K562 (cell line): ENCODE measurements around the gene NTRK2. TPM values are rescaled to one million over a fixed set of nuclear protein-coding genes. Genes with fewer than 3 reads are reported as not detected.

Experiments used
- ATAC-seq: fragments of 200-7000 bp; cut with Tn5 transposase; 3 replicates; pipeline ENCODE4 v1.9.1; 2020; ENCODE audit warnings: moderate library complexity
- BruUV-seq: library from RNA; stranded (reverse); fragments of 400-500 nt; replicated peaks from 2 replicates; lab custom pipeline; 2021; lab: Mats Ljungman, UMichigan
- CTCF ChIA-PET: fragments of 300-600 bp; formaldehyde crosslinking; extraction: SDS; loops from one replicate; lab custom pipeline; 2021; ENCODE audit warnings: low intra/inter-chr PET ratio; lab: Yijun Ruan, JAX
- POLR2A ChIA-PET: fragments of 300-600, 350-650 bp; sonication (Branson Sonifier 250); formaldehyde crosslinking; extraction: SDS; loops from one replicate; lab custom pipeline; 2021; ENCODE audit warnings: antibody characterized with exemption, inconsistent platforms; lab: Yijun Ruan, JAX
- DNase-seq, 4 experiments: peaks; one replicate each; pipeline versions ENCODE4 v3.0.0 to v3.0.0-alpha.2; 2011 to 2018; ENCODE audit warnings: low spot score in 3 of 4, mixed read lengths in 3 of 4; ENCODE audit errors: extremely low read depth in 1 of 4
- FAIRE-seq: peaks from 2 replicates; lab custom pipeline; 2011; peaks lifted over from hg19 to GRCh38; lab: Jason Lieb, UNC
- H2AFZ ChIP-seq: 2 replicates; pipeline ENCODE4 v1.6.0; 2011; ENCODE audit warnings: low read depth, low read length, control low read depth, inconsistent platforms
- H3K27ac ChIP-seq: fragments of 200-600 bp; 3 replicates; pipeline ENCODE4 v1.8.0; 2011; ENCODE audit warnings: low read depth, mild to moderate bottlenecking, control low read depth, inconsistent platforms, low read length, moderate library complexity, mixed read lengths; ENCODE audit errors: extremely low read depth
- H3K27me3 ChIP-seq, 2 experiments: fragments of 300-600 bp in 1 of 2; 2 replicates in 1 of 2; 3 replicates in 1 of 2; pipeline versions ENCODE4 v1.6.0 to v1.8.0; 2011; ENCODE audit warnings: inconsistent platforms in 2 of 2, low read length in 2 of 2, mild to moderate bottlenecking in 1 of 2, mixed read lengths in 1 of 2, moderate library complexity in 1 of 2; ENCODE audit not compliant: control insufficient read depth in 2 of 2, insufficient read depth in 2 of 2
- H3K36me3 ChIP-seq: fragments of 300-600 bp; 3 replicates; pipeline ENCODE4 v1.8.0; 2011; ENCODE audit warnings: mild to moderate bottlenecking, low read length, inconsistent platforms; ENCODE audit not compliant: control insufficient read depth, insufficient read depth
- H3K4me1 ChIP-seq, 2 experiments: fragments of 200-600 bp in 1 of 2; replicated peaks in 1 of 2; 2 replicates in 1 of 2; 3 replicates in 1 of 2; pipeline versions ENCODE4 v1.5.1 to v1.8.0; 2011; ENCODE audit warnings: inconsistent platforms in 2 of 2, low read length in 2 of 2, mild to moderate bottlenecking in 1 of 2, mixed read lengths in 1 of 2, moderate library complexity in 1 of 2; ENCODE audit not compliant: control insufficient read depth in 2 of 2, insufficient read depth in 2 of 2
- H3K4me2 ChIP-seq: 2 replicates; pipeline ENCODE4 v1.6.1; 2011; ENCODE audit warnings: low read length, control low read depth, inconsistent platforms, mixed read lengths; ENCODE audit not compliant: insufficient read depth
- H3K4me3 ChIP-seq: fragments of 200-600 bp; sonication (generic), shearing (Covaris generic); 2 replicates; pipeline ENCODE4 v1.5.1; 2016; ENCODE audit warnings: control low read depth, inconsistent platforms
- H3K79me2 ChIP-seq: fragments of 200-600 bp; 3 replicates; pipeline ENCODE4 v1.8.0; 2011; ENCODE audit warnings: low read length, inconsistent platforms; ENCODE audit not compliant: control insufficient read depth, insufficient read depth
- H3K9ac ChIP-seq, 2 experiments: 2 replicates each; pipeline versions ENCODE4 v1.6.0 to v1.6.1; 2011; ENCODE audit warnings: low read depth in 2 of 2, low read length in 2 of 2, control low read depth in 1 of 2, inconsistent platforms in 1 of 2, mild to moderate bottlenecking in 1 of 2, mixed read lengths in 1 of 2; ENCODE audit not compliant: insufficient read depth in 1 of 2
- H3K9me1 ChIP-seq: one replicate; pipeline ENCODE4 v1.6.0; 2011; ENCODE audit warnings: inconsistent platforms, mild to moderate bottlenecking, low read length, moderate library complexity; ENCODE audit not compliant: control insufficient read depth, insufficient read depth
- H3K9me3 ChIP-seq: replicated peaks from 2 replicates; pipeline ENCODE4 v1.5.1; 2011; ENCODE audit warnings: low read depth, low read length, inconsistent platforms; ENCODE audit not compliant: control insufficient read depth, insufficient read depth
- H4K20me1 ChIP-seq: replicated peaks from 2 replicates; pipeline ENCODE4 v1.6.1; 2011; ENCODE audit warnings: low read length, inconsistent platforms, mixed read lengths; ENCODE audit not compliant: control insufficient read depth, insufficient read depth
- FIP1L1 ChIP-seq: fragments of 200-400 bp; formaldehyde crosslinking; IDR thresholded peaks from 2 replicates; pipeline ENCODE4 v1.6.1; 2018; ENCODE audit warnings: mild to moderate bottlenecking, low read depth, low read length; ENCODE audit not compliant: poor library complexity, severe bottlenecking
- NFYB ChIP-seq: IDR thresholded peaks from 2 replicates; pipeline ENCODE4 v1.6.1; 2011; ENCODE audit warnings: mild to moderate bottlenecking, moderate library complexity; ENCODE audit not compliant: insufficient read length; ENCODE audit errors: extremely low read depth
- NONO ChIP-seq, 2 experiments: fragments of 200-400 bp in 1 of 2; fragments of 450-650 bp in 1 of 2; formaldehyde crosslinking in 1 of 2; IDR thresholded peaks; 2 replicates each; pipeline ENCODE4 v1.6.1; 2017; ENCODE audit warnings: low read depth in 2 of 2, mild to moderate bottlenecking in 2 of 2, moderate library complexity in 2 of 2, low read length in 1 of 2
- NR3C1 ChIP-seq: sonication (generic); formaldehyde crosslinking; IDR thresholded peaks from 2 replicates; pipeline ENCODE4 v1.8.1; 2022; ENCODE audit warnings: missing genetic modification reagents
- SRSF1 ChIP-seq: fragments of 200-400 bp; formaldehyde crosslinking; IDR thresholded peaks from 2 replicates; pipeline ENCODE4 v1.6.1; 2017; ENCODE audit warnings: mild to moderate bottlenecking, low read depth, low read length, moderate library complexity
- ZNF134 ChIP-seq: fragments of 250-450 bp; sonication (Bioruptor Pico); conservative IDR thresholded peaks from 2 replicates; pipeline ENCODE4 v1.4.0; 2020
- ZNF384 ChIP-seq: IDR thresholded peaks from 2 replicates; pipeline ENCODE4 v1.6.1; 2012; ENCODE audit warnings: low read depth, low read length, improper control_type of control experiment
- ZNF518B ChIP-seq: fragments of 250-450 bp; sonication (Bioruptor Pico); IDR thresholded peaks from 2 replicates; pipeline ENCODE4 v1.5.0; 2021; ENCODE audit warnings: mild to moderate bottlenecking, moderate library complexity
- WGBS: fragments of 100-300 bp; shearing (Covaris generic); methylation state at CpG from one replicate; pipeline ENCODE4 v1.1.6; 2016; ENCODE audit warnings: low coverage, mixed read lengths; ENCODE audit not compliant: insufficient coverage; ENCODE audit errors: missing lambda C conversion rate; 5-methylcytosine and 5-hydroxymethylcytosine counted together
- in situ Hi-C: fragments of 300-500 bp; cut with MboI; formaldehyde crosslinking; loops from 4 replicates; pipeline ENCODE4 v1.15.0; 2018; ENCODE audit warnings: inconsistent platforms, mixed read lengths
- intact Hi-C: fragments of 100-400 bp; cut with micrococcal nuclease; formaldehyde crosslinking; loops from 2 replicates; pipeline ENCODE4 v1.14.2; 2022
- polyA plus RNA-seq, 8 experiments: library from polyadenylated mRNA; depleted of rRNA in 4 of 8; stranded (reverse) in 5 of 8; unstranded in 3 of 8; fragments of >200 nt; fragmentation: Nextera tagmentation in 2 of 8; fragmentation: Illumina TruSeq in 1 of 8; extraction: Ambion mirVana in 2 of 8; extraction: Trizol in 1 of 8; gene quantifications; 2 replicates each; pipeline versions ENCODE4 v1.2.1 to v1.2.3, GENCODE V29; 2011 to 2014; ENCODE audit warnings: inconsistent platforms in 1 of 8, missing spikeins in 1 of 8
- total RNA-seq, 7 experiments: library from RNA; depleted of rRNA in 6 of 7; stranded (reverse); fragments of >200 nt in 6 of 7; fragmentation: Illumina TruSeq in 2 of 7; extraction: Trizol in 2 of 7; gene quantifications; 2 replicates each; pipeline versions ENCODE4 v1.2.1 to v1.2.3, GENCODE V29; 2011 to 2021; ENCODE audit warnings: low replicate concordance in 1 of 7

NTRK2 gene
- total and polyA plus RNA-seq, 9 of the 15 experiments (the other 6 are each of a cell fraction or from before 2014, with no cell fraction given), result not detected

DNA sequence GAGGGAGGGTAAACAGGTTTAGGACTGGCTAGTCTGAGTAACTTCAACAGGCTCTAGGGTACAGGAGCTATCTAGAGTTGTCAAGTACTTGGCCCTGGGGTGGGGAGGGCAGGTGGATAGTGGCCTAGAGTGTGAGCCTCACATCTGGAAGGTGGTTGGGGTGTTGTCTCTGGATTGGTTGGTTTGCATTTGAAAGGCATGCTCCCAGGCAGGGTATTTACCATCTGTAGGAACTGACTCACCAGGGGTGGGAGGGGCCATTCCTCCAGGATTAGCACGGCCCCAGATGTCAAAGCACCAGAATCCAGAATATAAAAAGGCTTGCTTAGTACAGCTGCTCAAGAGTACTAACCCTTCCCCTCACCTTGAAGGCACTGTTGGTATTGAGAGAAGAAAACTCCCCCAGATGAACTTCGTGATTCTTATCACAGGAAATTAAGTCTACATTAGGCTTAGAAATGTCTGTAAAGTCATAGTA, 193.3 kb downstream of the NTRK2 start:
- intact Hi-C loops, result no loop called here
- Histone ChIP-seq H3K9me3 (no peaks in the 10 kb centered on the region), H3K9me1 (no peaks in the 10 kb centered on the region), H3K27me3 (no peaks in the 10 kb centered on the region), H3K4me3 (no peak overlapping the region), H3K36me3 (no peaks in the 10 kb centered on the region), H3K4me1 (no peaks in the 10 kb centered on the region), H3K4me2 (no peak overlapping the region), H2AFZ (no peak overlapping the region), H4K20me1 (no peaks in the 10 kb centered on the region), H3K79me2 (no peaks in the 10 kb centered on the region), H3K9ac (no peak overlapping the region), H3K27ac (no peak overlapping the region)
- ChIA-PET POLR2A (interaction anchor here (0.6 to 1.1 kb wide), 2 partner anchors 12 to 979 kb away, joined by 3 read pairs; no protein-coding TSS in a partner anchor), CTCF (no interaction called here)
- in situ Hi-C loops, result no loop called here
- DNase-seq, result no peak
- 0% methylated on average over 2 of the region's 2 CpGs for WGBS
- no peak for FAIRE-seq
- no peak for ATAC-seq
- TF ChIP-seq FIP1L1 (no peak), ZNF384 (no peak), SRSF1 (no peak), NR3C1 (CRISPR knock-in tag) (no peak), NFYB (no peak), NONO (IDR thresholded peaks at IDR 0.05; ENCODE audit: low read depth in 2 of 2, low read length in 1 of 2) (no peak), ZNF518B (no peak), ZNF134 (CRISPR knock-in tag) (no peak)
- BruUV-seq, result no TSS peak
